IPS-15b (cell line): ENCODE results near the gene STAT3.
"Not testable (repeated sequence)": the region's sequence is repeated elsewhere in the genome, so short reads cannot be mapped to it uniquely, and the experiment has no call there.

ENCODE experiments used
- H3K27me3 ChIP-seq: one replicate; pipeline ENCODE4 v1.6.1; 2013; ENCODE audit warnings: low read length; ENCODE audit not compliant: control insufficient read depth, insufficient read depth
- H3K36me3 ChIP-seq: one replicate; pipeline ENCODE4 v1.6.1; 2013; ENCODE audit warnings: low read length; ENCODE audit not compliant: control insufficient read depth, insufficient read depth
- H3K4me1 ChIP-seq: one replicate; pipeline ENCODE4 v1.6.1; 2013; ENCODE audit warnings: mild to moderate bottlenecking, low read length; ENCODE audit not compliant: control insufficient read depth, insufficient read depth
- H3K4me3 ChIP-seq: one replicate; pipeline ENCODE4 v1.5.1; 2013; ENCODE audit warnings: low read depth, low read length
- H3K9ac ChIP-seq: one replicate; pipeline ENCODE4 v1.6.1; 2013; ENCODE audit warnings: low read depth, mild to moderate bottlenecking, low read length
- H3K9me3 ChIP-seq: one replicate; pipeline ENCODE4 v1.6.1; 2013; ENCODE audit warnings: mild to moderate bottlenecking, low read length; ENCODE audit not compliant: control insufficient read depth, insufficient read depth

Gene STAT3

DNA sequence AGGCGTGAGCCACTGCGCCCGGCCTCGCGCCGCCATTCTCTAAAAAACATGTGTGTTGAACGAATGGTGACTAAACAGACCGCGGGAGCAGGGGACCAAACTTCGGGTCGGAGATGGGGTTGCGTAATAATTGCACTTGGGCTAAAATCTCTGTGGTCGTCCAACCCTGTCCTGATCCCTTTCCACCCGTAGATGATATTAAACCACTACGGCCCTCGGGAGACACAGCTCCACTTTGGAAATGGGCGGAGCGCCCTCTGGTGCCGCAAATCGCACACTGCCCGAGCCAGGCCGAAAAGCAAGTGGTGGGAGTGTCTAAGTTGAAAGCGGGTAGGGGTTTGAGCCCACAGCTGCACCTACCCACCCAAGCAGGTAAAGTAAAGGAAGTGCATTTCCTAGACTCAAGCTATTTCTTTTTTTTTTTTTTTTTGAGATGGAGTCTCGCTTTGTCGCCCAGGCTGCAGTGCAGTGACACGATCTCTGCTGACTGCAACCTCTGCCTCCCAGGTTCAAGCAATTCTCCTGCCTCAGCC lies 17.8 kb upstream of the STAT3 start:
- Histone ChIP-seq H3K4me1 (peaks cover 29% of the 10 kb centered on the region), H3K9ac (no peak overlapping the region), H3K36me3 (peaks cover 16% of the 10 kb centered on the region), H3K9me3 (no peaks in the 10 kb centered on the region), H3K4me3 (no peak overlapping the region), H3K27me3 (no peaks in the 10 kb centered on the region)

GRCh38 chr17:42405076-42405475 lies 16.8 kb upstream of the STAT3 start:
- no peak overlapping the region for H3K9ac ChIP-seq
- no peaks in the 10 kb centered on the region for H3K27me3 ChIP-seq
- peaks cover 16% of the 10 kb centered on the region for H3K36me3 ChIP-seq
- H3K4me3 ChIP-seq = no peak overlapping the region
- no peaks in the 10 kb centered on the region for H3K9me3 ChIP-seq
- peaks cover 34% of the 10 kb centered on the region for H3K4me1 ChIP-seq

DNA sequence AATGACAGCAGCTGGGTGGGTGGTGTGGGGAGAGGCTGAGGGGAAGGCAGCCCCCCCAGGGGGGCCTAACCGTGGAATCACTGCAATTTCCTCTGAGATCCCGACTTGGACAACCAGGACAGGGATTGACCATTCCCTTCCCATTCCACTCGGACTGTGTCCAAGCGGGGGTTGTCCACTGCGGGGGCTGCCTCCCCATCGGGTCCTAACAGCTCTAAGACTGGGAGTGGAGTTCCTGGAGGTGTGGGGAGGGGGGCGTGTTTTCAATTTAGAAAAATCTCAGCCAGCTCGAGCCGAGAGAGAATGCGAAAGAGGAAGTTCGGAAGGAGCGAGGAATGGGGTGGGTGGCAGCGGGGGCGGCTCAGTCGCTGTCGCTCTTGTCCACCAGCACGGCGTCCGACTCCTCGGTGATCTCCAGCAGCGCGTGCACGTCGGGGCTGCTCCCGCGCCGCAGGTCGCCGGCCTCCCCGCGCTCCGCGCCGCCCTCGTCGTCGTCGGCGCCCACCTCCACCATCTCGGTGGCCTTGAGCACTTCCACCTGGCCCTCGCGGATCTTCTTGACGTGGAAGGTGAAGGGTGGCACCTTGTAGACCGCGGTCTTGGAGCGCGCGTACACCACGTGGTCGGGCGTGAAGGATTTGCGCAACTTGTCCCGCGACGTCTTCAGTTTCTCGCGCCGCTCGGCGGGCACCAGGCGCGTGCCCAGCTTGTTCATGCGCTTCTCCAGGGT lies 16.2 kb upstream of the STAT3 start:
- H3K4me3 ChIP-seq = no peak overlapping the region
- H3K9ac ChIP-seq = no peak overlapping the region
- no peaks in the 10 kb centered on the region for H3K9me3 ChIP-seq
- peaks cover 39% of the 10 kb centered on the region for H3K4me1 ChIP-seq
- no peaks in the 10 kb centered on the region for H3K27me3 ChIP-seq
- peaks cover 16% of the 10 kb centered on the region for H3K36me3 ChIP-seq

- H3K9me3 ChIP-seq = no peaks in the 10 kb centered on the region
- peaks cover 36% of the 10 kb centered on the region for H3K4me1 ChIP-seq
- no peaks in the 10 kb centered on the region for H3K27me3 ChIP-seq
- no peak overlapping the region for H3K4me3 ChIP-seq
- peaks cover 16% of the 10 kb centered on the region for H3K36me3 ChIP-seq
- peak overlapping the region; percentile 14 for H3K9ac ChIP-seq
These were observed 14.9 kb upstream of the STAT3 start for GRCh38 chr17:42403150-42403549.

DNA sequence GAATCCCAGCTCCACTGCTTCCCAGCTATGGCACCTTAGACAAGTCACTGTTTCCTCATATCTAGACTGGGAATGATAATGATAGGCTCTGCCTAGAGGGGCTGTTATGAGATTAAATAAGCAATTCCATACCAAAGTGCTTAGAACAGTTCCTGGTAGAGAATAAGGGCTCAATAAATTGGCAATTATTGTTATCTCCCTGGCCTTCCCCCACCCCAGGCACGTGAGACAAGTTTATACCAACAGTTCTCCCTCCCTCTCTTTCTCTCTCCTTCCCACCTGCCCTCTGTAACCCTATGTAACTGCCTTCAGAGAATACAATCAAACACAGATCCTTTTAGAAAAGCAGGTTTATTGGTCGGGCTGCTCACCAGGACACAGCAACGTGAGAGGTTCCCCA lies 13.9 kb upstream of the STAT3 start:
- no peak overlapping the region for H3K9ac ChIP-seq
- H3K36me3 ChIP-seq = peaks cover 16% of the 10 kb centered on the region
- H3K4me3 ChIP-seq = peak overlapping the region; percentile 3
- H3K4me1 ChIP-seq = peaks cover 29% of the 10 kb centered on the region
- H3K27me3 ChIP-seq = no peaks in the 10 kb centered on the region
- H3K9me3 ChIP-seq = no peaks in the 10 kb centered on the region

GRCh38 chr17:42400844-42401375 lies 12.7 kb upstream of the STAT3 start:
- not testable (repeated sequence) for H3K4me3 ChIP-seq, H3K9ac ChIP-seq, H3K27me3 ChIP-seq, H3K9me3 ChIP-seq
- Histone ChIP-seq H3K4me1 (peaks cover 23% of the 10 kb centered on the region), H3K36me3 (peaks cover 16% of the 10 kb centered on the region)

GRCh38 chr17:42399948-42400843 lies 12.0 kb upstream of the STAT3 start:
- Histone ChIP-seq H3K9me3 (no peaks in the 10 kb centered on the region), H3K36me3 (peaks cover 14% of the 10 kb centered on the region), H3K9ac (no peak overlapping the region), H3K4me1 (peaks cover 23% of the 10 kb centered on the region), H3K27me3 (no peaks in the 10 kb centered on the region), H3K4me3 (no peak overlapping the region)

DNA sequence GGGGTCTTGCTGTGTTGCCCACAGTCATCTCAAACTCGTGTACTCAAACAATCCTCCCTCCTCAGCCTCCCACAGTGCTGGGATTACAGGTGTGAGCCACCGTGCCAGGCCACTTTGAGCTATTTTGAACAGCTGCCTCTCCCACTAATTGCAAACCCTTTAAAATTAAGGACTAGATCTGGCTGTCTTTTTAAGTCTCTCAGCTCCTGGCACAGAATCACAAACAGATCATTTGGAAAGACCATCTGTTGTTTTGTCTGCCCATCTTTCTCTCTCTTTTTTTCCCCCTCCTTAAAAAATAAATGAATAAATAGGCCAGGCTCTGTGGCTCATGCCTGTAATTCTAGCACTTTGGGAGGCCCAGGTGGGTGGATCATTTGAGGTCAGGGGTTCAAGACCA lies 10.9 kb upstream of the STAT3 start:
- Histone ChIP-seq H3K36me3 (peaks cover 5% of the 10 kb centered on the region), H3K27me3 (no peaks in the 10 kb centered on the region), H3K9me3 (no peaks in the 10 kb centered on the region), H3K4me1 (peaks cover 23% of the 10 kb centered on the region), H3K4me3 (no peak overlapping the region), H3K9ac (no peak overlapping the region)

DNA sequence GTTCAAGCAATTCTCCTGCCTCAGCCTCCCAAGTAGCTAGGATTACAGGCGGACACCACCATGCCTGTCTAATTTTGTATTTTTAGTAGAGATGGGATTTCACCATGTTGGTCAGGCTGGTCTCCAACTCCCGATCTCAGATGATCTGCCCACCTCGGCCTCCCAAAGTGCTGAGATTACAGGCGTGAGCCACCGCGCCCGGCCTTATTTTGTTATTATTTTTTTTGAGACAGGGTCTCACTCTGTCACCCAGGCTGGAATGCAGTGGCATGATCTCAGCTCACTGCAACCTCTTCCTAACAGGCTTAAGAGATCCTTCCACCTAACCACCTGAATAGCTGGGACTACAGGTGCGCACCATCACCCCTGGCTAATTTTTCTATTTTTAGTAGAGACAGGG lies 7.4 kb upstream of the STAT3 start:
- H3K9me3 ChIP-seq, H3K27me3 ChIP-seq, H3K9ac ChIP-seq, H3K4me3 ChIP-seq, H3K36me3 ChIP-seq, H3K4me1 ChIP-seq: not testable (repeated sequence)

- Histone ChIP-seq H3K36me3 (no peaks in the 10 kb centered on the region), H3K4me1 (peaks cover 3% of the 10 kb centered on the region), H3K27me3 (no peaks in the 10 kb centered on the region), H3K9ac (no peak overlapping the region), H3K4me3 (no peak overlapping the region), H3K9me3 (no peaks in the 10 kb centered on the region)
These were observed 6.6 kb upstream of the STAT3 start for GRCh38 chr17:42394838-42395237.

- Histone ChIP-seq H3K9me3 (no peaks in the 10 kb centered on the region), H3K36me3 (no peaks in the 10 kb centered on the region), H3K4me3 (no peak overlapping the region), H3K9ac (no peak overlapping the region), H3K27me3 (no peaks in the 10 kb centered on the region), H3K4me1 (peaks cover 4% of the 10 kb centered on the region)
These were observed 4.6 kb upstream of the STAT3 start for GRCh38 chr17:42392692-42393415.
